Measurements from ENCODE around the gene ADA.
"Not testable (repeated sequence)": the region's sequence is repeated elsewhere in the genome, so short reads cannot be mapped to it uniquely, and the experiment has no call there.

The ADA gene

GRCh38 chr20:44597930-44598329, 53.6 kb downstream of the ADA start:
- DNase-seq, result no peak

DNA sequence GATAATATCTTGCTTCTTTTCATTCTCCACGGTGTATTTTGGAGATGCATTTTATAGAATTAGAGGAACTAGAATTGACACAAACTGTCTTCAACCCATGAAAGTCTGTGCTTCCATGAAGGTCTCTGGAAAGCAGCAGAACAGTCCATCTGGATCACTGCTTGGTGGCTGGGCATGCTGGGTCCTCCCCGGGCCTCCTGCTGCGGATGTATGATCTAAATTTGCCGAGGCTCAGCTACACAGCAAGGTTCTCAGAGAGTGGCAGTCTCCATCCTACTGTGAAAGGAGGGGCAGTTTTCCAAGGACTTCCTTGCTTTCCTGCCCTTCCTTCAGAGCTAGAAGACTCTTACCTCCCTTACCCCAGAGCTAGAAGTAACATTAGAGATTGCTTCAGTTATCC, 54.0 kb downstream of the ADA start:
- no peak for DNase-seq

DNA sequence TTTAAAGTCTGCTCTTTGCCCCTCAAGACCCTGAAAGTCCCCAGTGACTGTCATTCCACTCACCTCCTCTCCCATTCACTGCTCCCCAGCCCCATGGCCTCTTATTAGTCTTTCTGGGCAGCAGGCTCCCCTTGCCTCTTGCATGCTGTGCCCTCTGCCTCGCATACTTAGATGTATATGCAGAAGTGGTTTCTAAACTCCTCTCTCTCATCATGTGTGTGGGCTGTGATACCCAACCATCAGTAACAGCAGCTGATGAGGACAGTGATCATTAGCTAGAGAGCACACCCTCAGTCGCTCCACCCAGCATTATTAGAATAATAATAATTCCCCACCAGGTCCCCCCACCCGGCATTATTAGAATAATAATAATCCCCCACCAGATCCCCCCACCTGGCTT, 54.6 kb downstream of the ADA start:
- DNase-seq, result no peak

DNA sequence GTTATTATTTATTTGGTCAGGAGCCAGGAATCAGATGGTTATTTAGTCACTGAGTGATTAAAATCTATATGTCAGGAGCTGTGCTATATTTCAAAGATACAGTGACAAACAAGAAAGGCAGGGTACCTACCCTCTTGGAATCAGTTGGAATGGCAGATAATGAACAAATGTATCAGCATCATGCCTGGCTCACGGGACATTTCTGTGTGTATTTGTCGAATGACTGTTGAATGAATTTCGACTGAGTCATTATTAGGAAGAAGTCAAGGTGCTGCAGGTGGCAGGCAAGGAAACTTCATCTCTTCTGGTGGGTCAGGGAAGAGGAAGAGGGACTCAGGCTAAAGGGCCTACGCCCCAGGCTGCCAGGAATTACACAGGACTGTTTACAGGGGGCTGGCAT, 55.5 kb downstream of the ADA start:
- no peak for DNase-seq

DNA sequence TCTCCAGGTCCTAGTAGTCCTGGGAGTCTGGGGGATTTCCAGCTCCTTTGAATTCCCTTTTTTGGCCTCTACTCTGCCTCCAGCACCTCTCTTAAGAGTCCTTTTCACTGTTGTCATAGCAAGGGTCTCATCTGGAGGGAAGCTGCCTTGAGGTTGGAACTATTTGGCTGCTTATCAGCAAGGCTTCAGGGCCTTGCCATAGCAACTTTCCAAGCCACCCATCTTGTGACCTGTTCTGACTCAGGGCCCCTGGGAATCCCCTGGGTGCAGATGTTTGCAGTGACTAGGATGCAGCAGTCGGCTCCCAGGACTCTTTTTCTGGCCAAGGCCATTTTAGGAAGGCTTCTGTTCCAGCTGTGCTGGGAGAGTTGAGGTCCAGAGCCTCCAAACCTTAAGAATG, 56.8 kb downstream of the ADA start:
- DNase-seq, result no peak

DNA sequence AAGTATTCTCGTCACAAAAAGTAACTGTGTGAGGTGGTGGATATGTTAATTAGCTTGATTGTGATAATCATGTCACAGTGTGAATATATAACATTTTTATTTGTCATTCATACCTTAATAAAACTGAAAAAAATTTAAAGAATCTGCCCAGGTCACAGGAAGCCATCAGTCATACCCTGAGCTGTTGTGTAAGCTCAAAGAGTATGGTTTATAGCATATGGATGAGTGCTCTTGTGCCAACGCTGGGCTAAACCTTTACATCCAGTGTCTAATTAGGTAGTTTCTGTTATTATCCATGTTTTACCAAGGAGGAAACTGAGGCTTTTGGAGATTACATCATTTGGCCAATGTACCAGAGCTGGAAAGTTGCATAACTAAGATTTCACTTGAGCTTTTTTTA, 57.7 kb downstream of the ADA start:
- DNase-seq, result no peak

- DNase-seq, result no peak
Observed at GRCh38 chr20:44592366-44592765, 59.1 kb downstream of the ADA start.

DNA sequence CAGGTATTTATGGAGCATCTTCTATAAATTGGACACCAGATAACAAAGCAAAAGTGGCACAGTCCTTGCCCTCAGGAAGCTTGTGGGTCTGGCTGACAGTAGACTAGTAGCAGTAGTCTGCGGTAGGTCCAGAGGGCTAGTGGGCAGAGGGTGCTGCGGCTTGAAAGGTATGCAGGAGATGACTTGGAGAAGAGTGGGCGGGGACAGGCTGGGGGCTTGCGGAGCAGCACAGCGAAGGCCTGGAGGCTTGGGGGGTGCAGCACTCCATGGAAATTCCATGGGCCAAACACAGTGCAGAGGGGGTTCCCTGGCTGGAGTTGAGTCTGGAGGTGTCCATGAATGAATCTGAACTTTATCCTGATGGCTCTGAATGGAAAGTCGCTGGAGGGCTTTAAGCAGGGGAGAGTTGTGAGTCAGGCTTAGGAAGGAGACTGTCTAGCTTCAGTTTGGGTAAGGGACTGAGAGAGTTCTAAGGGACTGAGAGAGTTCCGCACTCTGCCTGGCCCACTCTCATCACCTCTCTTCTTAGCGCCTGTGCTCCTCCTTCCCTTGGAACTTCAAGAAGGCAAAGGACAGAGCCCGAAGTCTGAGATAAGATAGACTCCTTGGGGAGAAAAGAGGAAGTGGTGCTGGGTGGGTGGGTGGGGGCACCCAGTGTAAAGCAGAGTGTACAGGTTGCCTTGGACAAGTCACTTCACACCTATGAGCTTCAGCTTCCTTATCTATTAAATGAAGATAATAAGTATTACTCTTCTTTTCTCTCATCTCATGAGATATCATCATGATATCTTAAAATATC, 60.3 kb downstream of the ADA start:
- DNase-seq, result no peak

DNA sequence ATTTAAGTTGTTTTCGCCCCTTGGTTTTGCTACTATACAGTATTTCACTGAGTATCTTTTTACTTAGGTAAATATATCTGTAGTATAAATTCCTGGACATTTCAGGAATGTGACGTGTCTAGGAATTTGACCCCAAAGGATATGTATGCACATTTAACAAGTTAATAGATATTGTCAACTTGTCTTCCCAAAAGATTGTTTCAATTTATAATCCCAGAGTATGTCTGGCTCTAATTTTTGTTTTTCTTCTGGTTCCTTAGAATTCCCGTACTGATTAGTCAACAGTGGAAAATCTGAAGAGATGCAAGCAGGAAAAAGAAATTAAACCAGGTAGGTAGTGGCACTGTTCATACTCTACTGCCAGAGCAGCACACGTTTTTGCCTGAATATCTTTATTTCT, 62.0 kb downstream of the ADA start:
- DNase-seq, result no peak

- not testable (repeated sequence) for DNase-seq
Observed at GRCh38 chr20:44588321-44588720, 63.2 kb downstream of the ADA start.

GRCh38 chr20:44587035-44587980, 64.2 kb downstream of the ADA start:
- no peak for DNase-seq

- DNase-seq, result no peak
Observed at GRCh38 chr20:44586289-44586911, 65.1 kb downstream of the ADA start.

DNA sequence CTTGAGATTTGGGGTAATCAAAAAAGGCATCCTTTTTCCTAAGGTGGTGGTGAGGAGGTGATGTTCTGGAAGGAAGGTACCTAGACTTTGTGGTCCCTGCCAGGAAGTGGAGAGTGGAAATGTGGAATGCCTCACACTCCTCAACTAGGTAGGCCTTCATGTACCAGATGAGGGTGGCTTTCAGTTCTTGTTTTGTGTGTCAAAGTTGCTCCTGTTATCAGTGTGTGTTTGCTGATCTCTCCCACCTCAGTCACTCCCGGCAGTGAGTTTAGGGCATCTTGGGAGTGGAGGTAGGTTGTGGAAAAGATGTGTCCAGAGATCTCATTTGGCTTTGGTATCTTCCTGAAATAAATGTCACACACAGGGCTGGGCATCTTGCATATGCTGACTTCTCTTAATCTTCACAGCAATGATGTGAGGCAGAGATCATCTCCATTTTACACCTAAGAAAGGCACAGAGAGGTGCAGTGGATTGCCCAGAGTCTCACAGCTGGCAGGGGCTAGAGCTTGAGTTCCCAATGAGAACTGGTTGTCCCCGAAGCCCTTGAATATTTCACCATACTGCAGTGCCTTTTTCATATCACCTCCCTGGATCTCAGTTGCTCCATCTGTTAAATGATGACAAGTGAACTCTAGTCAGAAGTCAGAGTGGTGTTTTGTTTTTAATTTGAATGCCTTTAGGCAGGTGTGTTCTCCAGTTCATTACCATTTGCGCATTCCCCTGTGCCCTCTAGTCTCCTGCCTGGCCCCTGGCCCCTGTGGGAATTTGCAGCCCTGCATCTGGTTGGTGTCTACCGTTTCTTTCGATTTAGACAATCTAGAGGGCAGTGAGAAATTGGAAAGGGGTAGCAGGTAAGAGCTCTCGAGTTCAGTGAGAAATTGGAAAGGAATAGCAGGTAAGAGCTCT, 66.2 kb downstream of the ADA start:
- DNase-seq, result no peak

DNA sequence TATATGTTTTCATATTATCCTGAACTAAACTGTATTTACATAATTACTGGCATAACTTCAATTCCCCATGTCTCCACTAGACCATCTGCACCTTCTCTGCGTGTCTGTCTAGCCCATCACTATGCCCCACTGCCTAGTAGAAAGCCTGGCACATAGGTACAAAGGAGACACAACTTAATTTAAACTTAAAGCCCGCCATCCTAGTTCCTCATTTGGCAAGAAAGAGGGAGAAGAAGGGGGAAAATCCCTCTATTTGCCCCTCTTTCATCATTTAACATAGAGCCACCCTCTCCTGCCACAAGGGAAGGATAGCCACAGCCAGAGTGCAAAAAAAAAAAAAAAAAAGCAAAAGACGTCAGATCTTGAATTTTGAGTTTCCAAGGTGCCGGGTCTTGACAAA, 67.3 kb downstream of the ADA start:
- no peak for DNase-seq

DNA sequence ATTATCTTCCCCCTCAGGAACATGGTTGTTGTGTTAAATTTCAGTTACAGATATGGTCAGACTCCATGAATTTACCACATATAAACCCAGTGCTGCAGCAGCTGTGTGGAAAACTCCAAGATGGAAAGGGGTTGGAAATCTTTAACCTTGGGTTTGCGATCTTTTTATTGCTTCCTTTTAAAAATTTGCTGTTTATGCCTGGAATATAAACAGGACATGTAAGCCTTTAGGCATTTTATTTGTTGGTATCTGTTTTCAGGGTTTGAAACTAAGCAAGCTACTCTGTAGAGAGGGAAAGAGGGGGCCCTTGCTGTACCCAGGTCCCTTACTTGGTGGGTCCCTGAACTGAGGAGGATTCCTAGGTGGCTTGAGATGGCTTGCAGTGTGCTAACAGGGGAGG, 68.3 kb downstream of the ADA start:
- DNase-seq, result no peak

GRCh38 chr20:44582311-44583025, 69.0 kb downstream of the ADA start, which contains the start of gene PKIG:
Gene PKIG (plus strand): TSS chr20:44582579. CDS start chr20:44614557, 31,978 bp downstream.
- DNase-seq, result no peak

DNA sequence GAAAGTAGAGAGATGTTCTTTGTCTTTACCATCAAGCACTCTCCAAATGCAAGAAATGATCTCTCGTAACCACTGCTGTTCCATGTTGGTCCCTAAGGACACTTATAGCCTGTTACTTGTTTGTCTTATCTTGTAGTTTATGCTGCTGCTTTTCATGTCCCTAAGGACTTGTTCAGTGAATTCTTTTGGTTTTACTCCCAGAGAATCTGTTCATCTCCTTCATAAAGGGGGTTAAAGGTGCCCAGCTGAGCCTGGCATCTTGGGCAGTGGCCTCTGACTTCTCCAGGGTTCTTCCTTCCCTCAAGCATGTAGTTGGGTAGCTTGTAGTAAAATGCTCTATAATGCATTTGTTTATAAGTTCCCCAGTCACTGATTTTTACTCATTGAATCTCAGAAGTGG, 70.0 kb downstream of the ADA start:
- no peak for DNase-seq

DNA sequence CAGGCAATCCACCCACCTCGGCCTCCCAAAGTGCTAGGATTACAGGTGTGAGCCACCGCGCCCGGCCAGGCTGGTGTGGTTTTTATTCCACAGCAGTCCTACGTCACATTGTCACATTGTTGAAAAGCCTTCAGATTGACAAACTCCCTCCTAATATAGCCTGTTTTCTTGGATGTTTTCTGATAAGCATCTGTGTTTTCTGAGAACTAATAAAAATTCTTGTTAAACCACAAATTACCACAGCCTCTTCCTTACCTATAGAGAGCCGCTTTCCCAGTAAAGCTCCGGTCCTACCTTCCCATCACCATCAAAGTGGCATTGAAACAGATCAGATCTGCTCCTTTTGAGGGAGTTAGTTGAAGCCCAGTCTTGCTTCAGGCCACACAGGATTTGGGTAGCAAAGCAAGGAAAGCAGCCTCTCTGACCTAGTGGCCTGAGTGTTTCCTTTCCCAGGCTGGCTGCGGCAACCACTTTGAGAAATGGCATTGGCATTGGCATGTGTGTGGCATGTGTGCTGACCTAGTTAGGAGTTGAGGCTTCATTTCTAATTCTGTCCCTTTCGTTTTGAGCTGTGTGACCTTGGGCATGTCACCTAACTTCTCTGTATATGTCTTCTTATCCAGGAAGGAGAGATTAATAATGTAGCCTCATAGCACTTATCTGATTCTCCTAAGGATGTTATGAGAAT, 70.8 kb downstream of the ADA start:
- DNase-seq, result no peak

- DNase-seq, result no peak
Observed at GRCh38 chr20:44579313-44580081, 72.0 kb downstream of the ADA start.

GRCh38 chr20:44576297-44576696, 75.2 kb downstream of the ADA start:
- no peak for DNase-seq
